SU-DHL-6 (cell line): Measurements from ENCODE around the gene HELZ.

Experiments
- H2AFZ ChIP-seq: fragments of 200-600 bp; sonication (generic); 2 replicates; pipeline ENCODE4 v1.6.1; 2014; ENCODE audit warnings: low read depth, mild to moderate bottlenecking, moderate library complexity, mixed read lengths, antibody characterized with exemption, low read length; ENCODE audit not compliant: severe bottlenecking
- H3F3A ChIP-seq: fragments of 200-600 bp; shearing (Covaris generic); 2 replicates; pipeline ENCODE4 v1.6.0; 2016; ENCODE audit warnings: antibody characterized with exemption, mild to moderate bottlenecking; ENCODE audit not compliant: insufficient read depth
- H3K27ac ChIP-seq: fragments of 200-600 bp; sonication (generic); 2 replicates; pipeline ENCODE4 v1.5.1; 2016; ENCODE audit warnings: low read depth, mild to moderate bottlenecking, low read length, moderate library complexity, mixed read lengths
- H3K27me3 ChIP-seq: fragments of 200-600 bp; sonication (generic), shearing (Covaris generic); 2 replicates; pipeline ENCODE4 v1.6.0; 2014; ENCODE audit warnings: mild to moderate bottlenecking, low read length
- H3K36me3 ChIP-seq: fragments of 200-600 bp; sonication (generic); 2 replicates; pipeline ENCODE4 v1.6.1; 2014; ENCODE audit warnings: mild to moderate bottlenecking, low read length, mixed read lengths
- H3K4me2 ChIP-seq: fragments of 300-600, 200-600 bp; shearing (Covaris generic), sonication (generic); 2 replicates; pipeline ENCODE4 v1.6.0; 2014; ENCODE audit warnings: low read length, low read depth, mild to moderate bottlenecking; ENCODE audit not compliant: poor library complexity, severe bottlenecking
- H3K4me3 ChIP-seq: fragments of 200-600 bp; sonication (generic); 2 replicates; pipeline ENCODE4 v1.5.1; 2014; ENCODE audit warnings: antibody characterized with exemption, low read length, mild to moderate bottlenecking, mixed read lengths; ENCODE audit not compliant: insufficient read depth, poor library complexity, severe bottlenecking
- H3K79me2 ChIP-seq: fragments of 200-600 bp; sonication (generic); 2 replicates; pipeline ENCODE4 v1.6.1; 2014; ENCODE audit warnings: mild to moderate bottlenecking, low read length, moderate library complexity; ENCODE audit not compliant: insufficient read depth
- H3K9ac ChIP-seq: fragments of 200-600 bp; sonication (generic); 2 replicates; pipeline ENCODE4 v1.7.0; 2014; ENCODE audit warnings: mild to moderate bottlenecking, low read length
- H3K9me2 ChIP-seq: fragments of 200-600 bp; sonication (generic); replicated peaks from 2 replicates; pipeline ENCODE4 v1.6.1; 2014; ENCODE audit warnings: low read length; ENCODE audit not compliant: insufficient read depth
- H3K9me3 ChIP-seq: fragments of 200-600 bp; sonication (generic); 2 replicates; pipeline ENCODE4 v1.6.1; 2014; ENCODE audit warnings: low read length, mixed read lengths; ENCODE audit not compliant: insufficient read depth
- H4K20me1 ChIP-seq: fragments of 200-600 bp; sonication (generic); 2 replicates; pipeline ENCODE4 v1.6.1; 2014; ENCODE audit warnings: low read depth, mild to moderate bottlenecking, antibody characterized with exemption, low read length, moderate library complexity, mixed read lengths
- CTCF ChIP-seq: fragments of 200-600 bp; sonication (generic); IDR thresholded peaks from one replicate; pipeline ENCODE4 v1.5.1; 2017; ENCODE audit warnings: antibody characterized with exemption, mild to moderate bottlenecking, low read length, moderate library complexity; ENCODE audit not compliant: insufficient read depth, poor library complexity, severe bottlenecking
- EZH2phosphoT487 ChIP-seq: fragments of 200-600 bp; sonication (generic), shearing (Covaris generic); conservative IDR thresholded peaks from 2 replicates; pipeline ENCODE4 v1.6.1; 2018; ENCODE audit warnings: mild to moderate bottlenecking, antibody characterized with exemption, low read length, moderate library complexity, mixed read lengths

Gene HELZ

DNA sequence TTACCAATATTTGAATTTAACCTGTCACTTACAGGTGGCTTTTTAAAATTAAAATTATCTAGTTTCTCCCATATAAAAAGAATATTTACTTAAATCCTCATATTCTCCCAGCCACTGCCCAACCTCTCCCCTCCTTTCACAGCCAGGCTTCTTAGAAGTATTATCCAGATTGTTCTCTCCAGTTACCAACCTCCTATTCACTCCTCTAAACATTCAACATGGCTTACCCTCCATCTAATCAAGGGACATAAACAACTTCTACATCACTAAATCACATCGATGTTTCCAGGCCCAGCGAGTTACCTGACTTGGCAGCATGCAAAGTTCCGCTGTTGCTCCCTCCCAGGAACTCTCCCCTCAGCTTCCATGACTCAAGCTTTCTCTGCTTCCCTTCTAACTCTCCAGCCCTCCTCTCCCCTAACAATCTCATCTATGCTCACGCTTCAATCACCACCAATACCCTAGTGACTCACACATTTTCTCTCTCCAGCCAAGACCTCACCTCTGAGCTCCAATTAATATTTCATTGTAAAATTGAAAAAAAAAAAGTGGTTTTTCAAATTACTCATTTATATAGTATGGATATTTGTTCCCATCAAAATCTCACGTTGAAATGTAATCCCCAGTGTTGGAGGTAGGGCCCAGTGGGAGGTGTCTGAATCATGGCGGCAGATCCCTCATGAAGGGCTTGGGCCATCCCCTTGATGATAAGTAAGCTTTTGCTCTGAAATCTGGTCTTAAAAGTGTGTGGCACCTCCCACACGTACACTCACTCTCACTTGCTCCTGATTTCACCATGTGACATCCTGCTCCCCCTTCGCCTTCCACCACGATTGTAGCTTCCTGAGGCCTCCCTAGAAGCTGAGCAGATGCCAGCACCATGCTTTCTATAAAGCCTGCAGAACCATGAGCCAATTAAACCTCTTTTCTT lies 88.5 kb downstream of the HELZ start:
- Histone ChIP-seq H3K9me2 (no peaks in the 10 kb centered on the region), H3K4me3 (no peak overlapping the region), H3K79me2 (no peaks in the 10 kb centered on the region), H3K9ac (no peak overlapping the region), H3K27me3 (no peaks in the 10 kb centered on the region), H3K4me2 (no peak overlapping the region), H3K27ac (no peak overlapping the region), H3F3A (no peaks in the 10 kb centered on the region), H3K36me3 (peaks cover 10% of the 10 kb centered on the region; the same call in 1 of the 2 replicates), H4K20me1 (no peaks in the 10 kb centered on the region), H2AFZ (no peak overlapping the region), H3K9me3 (no peaks in the 10 kb centered on the region)
- TF ChIP-seq EZH2phosphoT487, result no peak
- TF ChIP-seq CTCF, result no peak

- no peaks in the 10 kb centered on the region for H3K9me3 ChIP-seq
- no peaks in the 10 kb centered on the region for H3K9me2 ChIP-seq
- H3F3A ChIP-seq, result no peaks in the 10 kb centered on the region; the same call in 1 of the 2 replicates
- no peaks in the 10 kb centered on the region for H3K27me3 ChIP-seq
- H3K4me2 ChIP-seq, result no peak overlapping the region
- no peak overlapping the region for H3K9ac ChIP-seq
- H3K4me3 ChIP-seq, result no peak overlapping the region
- no peaks in the 10 kb centered on the region for H4K20me1 ChIP-seq
- H3K36me3 ChIP-seq, result peaks cover 17% of the 10 kb centered on the region; the same call in 1 of the 2 replicates
- no peaks in the 10 kb centered on the region for H3K79me2 ChIP-seq
- no peak overlapping the region for H3K27ac ChIP-seq
- no peak overlapping the region for H2AFZ ChIP-seq
- TF ChIP-seq EZH2phosphoT487 (no peak), CTCF (no peak)
Measured at GRCh38 chr17:67152824-67153223, 92.2 kb downstream of the HELZ start.

GRCh38 chr17:67151717-67152116 lies 93.3 kb downstream of the HELZ start:
- Histone ChIP-seq H3K9ac (no peak overlapping the region), H3K79me2 (no peaks in the 10 kb centered on the region), H2AFZ (no peak overlapping the region), H3K4me3 (no peak overlapping the region), H3K36me3 (peaks cover 17% of the 10 kb centered on the region; the same call in 1 of the 2 replicates), H4K20me1 (no peaks in the 10 kb centered on the region), H3K9me3 (no peaks in the 10 kb centered on the region), H3K4me2 (no peak overlapping the region), H3K27ac (no peak overlapping the region), H3F3A (no peaks in the 10 kb centered on the region; the same call in 1 of the 2 replicates), H3K9me2 (no peaks in the 10 kb centered on the region), H3K27me3 (no peaks in the 10 kb centered on the region)
- no peak for TF ChIP-seq EZH2phosphoT487
- no peak for TF ChIP-seq CTCF
